ENCODE data around the gene DLGAP1. TPM values are rescaled to one million over a fixed set of nuclear protein-coding genes. Genes with fewer than 3 reads are reported as not detected.
A peak's percentile ranks its signal among the peaks of the same experiment; 100 is the strongest.

Gene DLGAP1
- total and polyA plus RNA-seq, 10 of the 15 experiments (the other 5 are each of a cell fraction or from before 2014, with no cell fraction given): 0.23 to 27.6 (median 1.9) TPM

DNA sequence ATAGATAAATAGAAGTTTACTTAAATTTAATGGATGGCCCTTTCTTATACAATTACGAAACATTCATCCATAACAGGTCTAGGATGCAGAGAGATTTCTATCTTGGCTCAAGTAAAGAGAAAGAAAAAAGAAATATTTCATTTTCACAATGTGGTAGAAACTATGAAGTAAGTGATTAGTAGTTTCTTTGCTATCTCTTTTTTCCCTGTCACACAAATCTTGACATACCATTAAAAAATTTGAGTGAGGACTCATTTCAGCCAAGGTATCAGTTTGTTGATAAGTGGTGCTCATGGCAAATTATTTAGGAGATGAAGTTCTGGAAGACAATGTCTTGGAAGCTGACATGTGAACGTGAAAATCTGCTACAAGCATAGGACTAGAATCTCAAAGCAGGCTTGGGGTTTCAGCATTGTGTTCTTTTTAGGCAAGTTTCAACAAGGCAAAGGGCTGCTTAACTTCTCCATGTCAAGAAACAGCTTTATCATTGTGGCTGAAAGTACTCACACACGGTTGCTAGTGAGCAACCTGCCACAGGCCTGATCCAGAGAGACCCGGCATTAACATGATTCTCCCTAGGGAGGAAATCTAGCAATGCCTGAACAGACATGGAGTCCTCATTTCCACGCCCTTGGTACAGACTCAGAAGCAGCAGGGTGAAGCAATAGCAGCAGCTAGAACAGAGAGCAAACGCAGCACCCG lies 414.6 kb downstream of the DLGAP1 start (continued):
- TF ChIP-seq, protein P1, sequence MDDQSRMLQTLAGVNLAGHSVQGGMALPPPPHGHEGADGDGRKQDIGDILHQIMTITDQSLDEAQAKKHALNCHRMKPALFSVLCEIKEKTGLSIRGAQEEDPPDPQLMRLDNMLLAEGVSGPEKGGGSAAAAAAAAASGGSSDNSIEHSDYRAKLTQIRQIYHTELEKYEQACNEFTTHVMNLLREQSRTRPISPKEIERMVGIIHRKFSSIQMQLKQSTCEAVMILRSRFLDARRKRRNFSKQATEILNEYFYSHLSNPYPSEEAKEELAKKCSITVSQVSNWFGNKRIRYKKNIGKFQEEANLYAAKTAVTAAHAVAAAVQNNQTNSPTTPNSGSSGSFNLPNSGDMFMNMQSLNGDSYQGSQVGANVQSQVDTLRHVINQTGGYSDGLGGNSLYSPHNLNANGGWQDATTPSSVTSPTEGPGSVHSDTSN (IDR thresholded peaks at IDR 0.05; ENCODE audit: insufficient replicate concordance, low read depth, low read length): no peak
- TF ChIP-seq ZNF24 (IDR thresholded peaks at IDR 0.05) (no peak), RB1 (IDR thresholded peaks at IDR 0.05; ENCODE audit: borderline replicate concordance) (no peak), SUPT20H (IDR thresholded peaks at IDR 0.05; ENCODE audit: borderline replicate concordance, control insufficient read depth, low read depth, low read length) (no peak), IKZF2 (IDR thresholded peaks at IDR 0.05) (peak; percentile 50 to 72; a peak in 2 of 4 replicates), YBX1 (IDR thresholded peaks at IDR 0.05) (no peak), WRNIP1 (IDR thresholded peaks at IDR 0.05; ENCODE audit: borderline replicate concordance, low read depth, low read length) (no peak), SMAD5 (IDR thresholded peaks at IDR 0.05; ENCODE audit: low read depth) (no peak), ETV6 (conservative IDR thresholded peaks at IDR 0.05 in 1 of 2, IDR thresholded peaks at IDR 0.05 in 1 of 2; ENCODE audit: borderline replicate concordance in 1 of 2, low read depth in 1 of 2) (no peak), SMAD1 (IDR thresholded peaks at IDR 0.05; ENCODE audit: low read depth, partially characterized antibody) (no peak), FOS (IDR thresholded peaks at IDR 0.05; ENCODE audit: borderline replicate concordance, extremely low read depth, insufficient read length) (no peak), NFYA (IDR thresholded peaks at IDR 0.05; ENCODE audit: borderline replicate concordance, low read depth, low read length) (no peak), EED (IDR thresholded peaks at IDR 0.05; ENCODE audit: low read depth) (no peak), FOXM1 (IDR thresholded peaks at IDR 0.05; ENCODE audit: low read depth, low read length) (no peak), GATAD2B (conservative IDR thresholded peaks at IDR 0.05; ENCODE audit: low read depth) (no peak), GABPA (IDR thresholded peaks at IDR 0.05; ENCODE audit: low read depth) (no peak)
- TF ChIP-seq, protein P2, sequence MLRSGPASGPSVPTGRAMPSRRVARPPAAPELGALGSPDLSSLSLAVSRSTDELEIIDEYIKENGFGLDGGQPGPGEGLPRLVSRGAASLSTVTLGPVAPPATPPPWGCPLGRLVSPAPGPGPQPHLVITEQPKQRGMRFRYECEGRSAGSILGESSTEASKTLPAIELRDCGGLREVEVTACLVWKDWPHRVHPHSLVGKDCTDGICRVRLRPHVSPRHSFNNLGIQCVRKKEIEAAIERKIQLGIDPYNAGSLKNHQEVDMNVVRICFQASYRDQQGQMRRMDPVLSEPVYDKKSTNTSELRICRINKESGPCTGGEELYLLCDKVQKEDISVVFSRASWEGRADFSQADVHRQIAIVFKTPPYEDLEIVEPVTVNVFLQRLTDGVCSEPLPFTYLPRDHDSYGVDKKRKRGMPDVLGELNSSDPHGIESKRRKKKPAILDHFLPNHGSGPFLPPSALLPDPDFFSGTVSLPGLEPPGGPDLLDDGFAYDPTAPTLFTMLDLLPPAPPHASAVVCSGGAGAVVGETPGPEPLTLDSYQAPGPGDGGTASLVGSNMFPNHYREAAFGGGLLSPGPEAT (IDR thresholded peaks at IDR 0.05; ENCODE audit: low read depth): peak; percentile 53; the same call in 1 of the 2 replicates
- TF ChIP-seq, protein P3, sequence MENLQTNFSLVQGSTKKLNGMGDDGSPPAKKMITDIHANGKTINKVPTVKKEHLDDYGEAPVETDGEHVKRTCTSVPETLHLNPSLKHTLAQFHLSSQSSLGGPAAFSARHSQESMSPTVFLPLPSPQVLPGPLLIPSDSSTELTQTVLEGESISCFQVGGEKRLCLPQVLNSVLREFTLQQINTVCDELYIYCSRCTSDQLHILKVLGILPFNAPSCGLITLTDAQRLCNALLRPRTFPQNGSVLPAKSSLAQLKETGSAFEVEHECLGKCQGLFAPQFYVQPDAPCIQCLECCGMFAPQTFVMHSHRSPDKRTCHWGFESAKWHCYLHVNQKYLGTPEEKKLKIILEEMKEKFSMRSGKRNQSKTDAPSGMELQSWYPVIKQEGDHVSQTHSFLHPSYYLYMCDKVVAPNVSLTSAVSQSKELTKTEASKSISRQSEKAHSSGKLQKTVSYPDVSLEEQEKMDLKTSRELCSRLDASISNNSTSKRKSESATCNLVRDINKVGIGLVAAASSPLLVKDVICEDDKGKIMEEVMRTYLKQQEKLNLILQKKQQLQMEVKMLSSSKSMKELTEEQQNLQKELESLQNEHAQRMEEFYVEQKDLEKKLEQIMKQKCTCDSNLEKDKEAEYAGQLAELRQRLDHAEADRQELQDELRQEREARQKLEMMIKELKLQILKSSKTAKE (IDR thresholded peaks at IDR 0.05; ENCODE audit: low read depth, poor library complexity, severe bottlenecking): peak; percentile 43
- TF ChIP-seq, protein P4, sequence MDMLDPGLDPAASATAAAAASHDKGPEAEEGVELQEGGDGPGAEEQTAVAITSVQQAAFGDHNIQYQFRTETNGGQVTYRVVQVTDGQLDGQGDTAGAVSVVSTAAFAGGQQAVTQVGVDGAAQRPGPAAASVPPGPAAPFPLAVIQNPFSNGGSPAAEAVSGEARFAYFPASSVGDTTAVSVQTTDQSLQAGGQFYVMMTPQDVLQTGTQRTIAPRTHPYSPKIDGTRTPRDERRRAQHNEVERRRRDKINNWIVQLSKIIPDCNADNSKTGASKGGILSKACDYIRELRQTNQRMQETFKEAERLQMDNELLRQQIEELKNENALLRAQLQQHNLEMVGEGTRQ (IDR thresholded peaks at IDR 0.05; ENCODE audit: borderline replicate concordance, low read depth, low read length): no peak
